Kasumi-1 (cell line): ENCODE results near the gene AMD1.
"Not testable (repeated sequence)": the region's sequence is repeated elsewhere in the genome, so short reads cannot be mapped to it uniquely, and the experiment has no call there.

Experiments
- DNase-seq, 2 experiments: peaks; one replicate each; lab custom pipeline; 2025; lab: John Stamatoyannopoulos, UW

The AMD1 gene

DNA sequence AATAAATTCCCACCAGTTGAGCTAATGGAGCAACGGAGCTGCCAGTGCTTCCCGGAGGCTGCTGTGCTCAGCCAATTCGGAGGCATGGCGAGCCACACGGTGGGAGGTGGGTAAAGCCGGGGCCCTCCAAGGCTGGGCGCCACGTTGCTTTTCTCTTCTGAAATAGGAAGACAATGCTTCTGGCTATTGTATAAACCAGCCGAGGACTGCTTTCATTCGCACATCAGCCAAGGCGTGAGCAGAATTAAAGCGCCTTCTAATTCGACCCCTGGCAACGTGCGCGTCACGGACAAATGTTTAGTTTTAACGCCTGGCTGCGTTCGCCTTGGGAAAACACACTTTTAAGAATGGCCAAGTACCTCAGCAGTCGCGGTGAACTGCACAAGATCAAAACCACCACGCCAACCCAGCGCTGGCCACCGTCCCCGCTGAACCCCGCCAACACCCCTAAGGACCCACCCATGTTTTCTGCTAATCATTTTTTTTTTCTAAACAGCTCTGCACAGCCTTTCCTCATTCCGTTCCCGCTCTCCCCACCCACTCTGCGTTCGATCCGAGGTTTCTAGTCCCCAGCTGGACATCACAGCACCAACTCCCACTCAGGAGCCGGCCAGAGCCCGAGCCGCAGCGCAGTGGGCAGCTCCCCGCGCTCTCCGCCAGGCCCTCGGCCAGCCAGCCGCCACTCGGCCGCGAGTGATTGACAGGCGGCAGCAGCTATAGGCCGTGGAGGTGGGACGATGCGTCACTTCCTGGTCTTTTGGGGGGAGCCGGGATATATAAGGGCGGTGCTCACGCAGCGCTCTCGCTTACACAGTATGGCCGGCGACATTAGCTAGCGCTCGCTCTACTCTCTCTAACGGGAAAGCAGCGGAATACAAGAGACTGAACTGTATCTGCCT is at the start of gene AMD1:
Gene AMD1 (plus strand): TSS at position 805 of the 899 bp plus-strand sequence. CDS start 321 bp downstream, outside the sequence.
- DNase-seq, result peak; percentile 91 to 94

DNA sequence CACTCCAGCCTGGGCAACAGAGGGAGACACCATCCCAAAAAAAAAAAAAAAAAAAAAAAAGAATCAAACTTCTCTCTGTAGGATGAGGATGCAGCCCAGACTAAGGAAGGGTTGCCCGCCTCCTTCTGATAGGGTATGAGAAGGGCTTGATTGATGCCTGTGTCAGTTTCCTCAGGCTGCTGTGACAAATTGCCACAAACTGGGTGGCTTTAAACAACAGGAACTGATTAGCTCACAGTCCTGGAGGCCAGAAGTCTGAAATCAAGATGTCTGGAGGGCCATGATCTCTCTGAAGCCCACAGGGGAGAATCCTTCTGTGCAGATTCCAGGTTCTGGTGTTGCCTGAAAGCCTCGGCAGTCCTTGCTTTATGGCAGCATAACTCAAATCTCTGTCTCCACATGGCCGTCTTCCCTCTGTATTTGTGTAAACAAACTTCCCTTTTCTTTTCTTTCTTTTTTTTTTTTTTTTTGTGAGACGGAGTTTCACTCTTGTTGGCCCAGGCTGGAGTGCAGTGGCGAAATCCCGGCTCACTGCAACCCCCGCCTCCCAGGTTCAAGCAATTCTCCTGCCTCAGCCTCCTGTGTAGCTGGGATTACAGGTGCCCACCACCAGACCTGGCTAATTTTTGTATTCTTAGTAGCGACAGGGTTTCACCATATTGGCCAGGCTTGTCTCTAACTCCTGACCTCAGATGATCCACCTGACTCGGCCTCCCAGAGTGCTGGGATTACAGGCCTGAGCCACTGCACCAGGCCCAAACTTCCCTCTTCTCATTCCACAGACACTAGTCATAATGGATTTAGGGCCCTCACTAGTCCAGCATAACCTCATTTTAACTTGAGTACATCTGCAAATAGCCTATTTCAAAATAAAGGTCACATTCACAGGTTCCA is 48.1 kb upstream of the AMD1 start:
- DNase-seq, result no peak

DNA sequence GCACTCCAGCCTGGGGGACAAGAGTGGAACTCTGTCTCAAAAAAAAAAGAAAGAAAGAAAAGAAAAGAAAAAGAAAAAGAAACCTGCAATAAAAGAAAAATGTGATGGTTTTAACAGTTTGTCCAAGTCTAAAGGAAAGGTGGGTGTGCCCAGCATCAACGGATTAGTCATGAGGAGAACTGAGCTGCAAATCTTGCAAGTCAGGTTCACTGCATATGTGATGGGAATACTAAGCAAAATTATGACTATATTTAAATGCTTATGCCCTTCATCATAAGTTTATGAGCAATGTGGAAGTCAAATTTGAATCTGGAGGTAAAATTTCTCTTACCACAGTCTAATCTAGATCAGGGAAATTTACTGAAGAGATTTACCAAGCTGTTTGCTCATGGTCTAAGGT is 46.2 kb upstream of the AMD1 start:
- DNase-seq, result no peak

DNA sequence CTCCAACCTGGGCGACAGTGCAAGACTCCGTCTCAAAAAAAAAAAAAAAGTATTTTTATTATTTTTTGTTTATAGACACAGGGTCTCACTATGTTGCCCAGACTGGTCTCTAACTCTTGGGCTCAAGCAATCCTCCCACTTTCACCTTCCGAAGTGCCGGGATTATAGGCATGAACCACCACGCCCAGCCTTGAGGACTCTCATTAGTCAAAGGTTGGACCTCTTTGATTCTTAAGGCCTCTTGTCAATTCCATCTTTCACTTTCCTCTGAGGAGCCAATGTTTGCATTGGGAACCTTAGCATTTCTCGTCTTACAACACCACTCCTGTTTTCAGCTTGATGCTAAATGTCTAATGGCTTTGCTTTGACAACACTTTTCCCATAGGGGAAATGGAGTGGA is 43.2 kb upstream of the AMD1 start:
- DNase-seq, result no peak

DNA sequence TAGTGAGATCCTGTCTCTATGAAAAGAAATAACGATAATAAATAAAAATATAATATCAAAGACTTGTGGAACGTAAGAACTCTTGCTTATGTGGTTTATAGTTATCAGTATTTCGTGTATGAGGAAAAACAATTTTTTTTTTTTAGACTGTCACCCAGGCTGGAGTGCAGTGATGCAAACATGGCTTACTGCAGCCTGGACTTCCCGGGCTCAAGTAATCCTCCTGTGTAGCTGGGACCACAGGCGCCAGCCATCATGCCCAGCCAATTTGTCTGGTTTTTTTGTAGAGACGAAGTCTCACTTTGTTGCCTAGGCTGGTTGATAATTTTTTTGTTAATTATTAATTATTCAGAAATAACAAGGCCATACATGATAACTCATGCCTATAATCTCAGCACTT is 40.8 kb upstream of the AMD1 start:
- no peak for DNase-seq

DNA sequence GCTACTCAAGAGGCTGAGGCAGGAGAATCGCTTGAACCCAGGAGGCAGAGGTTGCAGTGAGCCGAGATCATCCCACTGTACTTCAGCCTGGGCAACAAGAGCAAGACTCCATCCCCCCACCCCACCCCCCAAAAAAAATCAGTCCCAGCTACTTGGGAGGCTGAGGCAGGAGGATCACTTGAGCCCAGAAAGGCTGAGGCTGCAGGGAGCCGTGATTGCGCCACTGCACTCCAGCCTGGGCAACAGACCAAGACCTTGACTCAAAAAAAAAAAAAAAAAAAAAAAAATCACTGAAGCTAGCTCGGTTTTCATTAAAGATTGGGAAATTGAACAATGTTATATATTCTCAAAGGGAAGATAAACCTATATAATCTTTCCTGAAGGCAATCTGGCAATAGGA is 38.8 kb upstream of the AMD1 start:
- DNase-seq, result not testable (repeated sequence)

DNA sequence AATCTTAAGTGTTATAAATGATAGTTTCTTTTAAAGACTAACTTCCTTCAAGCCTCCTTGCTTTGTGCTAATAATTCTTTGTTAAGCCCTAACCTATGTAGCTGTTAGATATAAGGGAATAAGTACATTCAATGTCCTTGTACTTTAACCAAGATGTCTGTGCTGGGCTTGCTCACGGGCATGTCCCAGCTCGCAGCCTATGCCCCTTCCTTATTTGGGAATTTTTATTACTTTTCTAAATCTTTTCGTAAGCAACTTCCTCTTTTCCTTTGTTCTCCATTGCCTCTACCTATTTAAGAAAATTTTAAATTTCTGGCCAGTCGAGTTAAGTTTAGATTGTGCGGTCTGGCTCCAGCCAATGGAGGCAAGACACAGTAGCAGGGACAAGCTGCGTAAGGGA is 33.3 kb upstream of the AMD1 start:
- no peak for DNase-seq

DNA sequence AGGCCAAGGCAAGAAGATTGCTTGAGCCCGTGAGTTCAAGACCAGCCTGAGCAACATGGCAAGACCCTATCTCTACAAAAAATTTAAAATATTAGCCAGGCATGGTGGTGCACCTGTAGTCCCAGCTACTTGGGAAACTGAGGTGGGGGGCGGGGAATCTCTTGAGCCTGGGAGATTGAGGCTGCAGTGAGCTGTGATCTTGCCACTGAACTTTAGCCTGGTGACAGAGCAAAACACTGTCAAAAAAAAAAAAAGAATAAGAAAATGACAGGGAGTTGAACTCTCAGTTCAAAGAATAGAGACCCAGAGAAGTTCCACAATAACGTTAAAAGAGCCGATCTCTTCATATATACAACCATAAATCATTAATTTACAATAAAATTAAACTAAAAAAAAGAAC is 24.8 kb upstream of the AMD1 start:
- DNase-seq, result no peak

DNA sequence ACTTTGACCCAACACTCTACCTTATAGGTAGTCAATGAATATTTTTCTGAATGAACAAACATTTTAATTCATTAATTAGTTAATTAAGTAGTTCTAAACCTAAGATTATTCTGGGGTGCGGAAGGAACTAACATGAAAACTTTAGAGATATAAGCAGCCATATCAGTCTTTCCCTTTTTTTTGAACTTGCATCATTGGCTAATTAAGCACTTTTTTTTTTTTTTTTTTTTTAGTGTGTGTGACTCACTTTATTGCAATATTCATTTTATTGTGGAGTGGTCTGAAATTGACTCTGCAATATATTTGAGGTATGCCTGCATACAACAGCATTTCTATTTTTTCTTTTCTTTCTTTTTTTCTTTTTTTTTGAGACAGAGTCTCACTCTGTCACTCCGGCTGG is 21.8 kb upstream of the AMD1 start:
- DNase-seq, result no peak

DNA sequence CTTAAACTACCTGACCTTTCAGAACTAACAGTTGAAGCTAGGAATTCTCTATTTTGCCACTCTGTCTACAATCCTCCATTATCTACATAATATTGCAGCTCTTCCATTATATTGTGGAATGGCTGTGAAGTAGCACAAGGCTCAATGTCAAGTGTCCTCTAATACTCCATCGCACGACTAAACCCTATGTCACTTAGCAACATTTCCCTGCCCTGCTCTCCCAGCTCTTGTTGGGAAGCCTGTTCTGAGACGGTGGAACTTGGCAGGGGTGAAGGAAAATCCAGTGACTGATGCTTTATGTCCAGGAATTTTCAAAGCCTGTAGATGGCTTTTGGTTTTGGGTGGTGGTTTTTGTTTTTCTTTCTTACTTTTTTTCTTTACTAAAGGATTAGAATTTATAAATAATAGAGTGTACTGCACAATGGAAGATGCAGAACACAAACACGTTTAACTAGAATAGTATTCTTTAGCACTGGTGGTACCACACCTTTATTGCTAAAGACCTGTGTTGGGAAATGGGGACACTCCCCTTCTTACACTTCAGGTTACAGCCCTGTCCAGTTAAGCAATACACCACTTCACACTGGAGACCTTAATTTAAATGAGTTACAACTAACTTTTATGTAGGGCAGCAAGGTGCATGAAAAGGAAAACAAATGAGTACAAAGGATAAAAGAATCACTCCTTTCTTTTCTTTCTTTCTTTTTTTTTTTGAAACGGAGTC is 20.7 kb upstream of the AMD1 start:
- DNase-seq, result no peak

DNA sequence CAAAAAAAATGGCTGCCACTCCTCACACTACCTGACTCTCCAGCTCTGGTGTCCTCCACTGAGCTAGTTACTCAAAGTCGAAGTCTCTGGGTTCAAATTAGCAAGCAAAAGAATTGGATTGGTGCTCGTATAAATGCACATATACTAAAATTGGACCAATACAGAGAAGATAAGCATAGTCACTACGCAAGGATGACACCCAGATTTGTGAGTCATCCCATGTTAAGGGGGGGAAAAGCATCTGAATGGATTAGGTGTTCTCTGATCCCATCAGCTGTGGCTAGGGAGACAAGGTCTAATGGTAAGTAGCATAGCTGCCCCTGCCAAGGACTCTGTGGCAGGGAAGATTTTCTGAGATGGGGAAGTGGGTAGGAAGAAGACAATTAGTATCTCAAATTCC is 18.3 kb upstream of the AMD1 start:
- no peak for DNase-seq

DNA sequence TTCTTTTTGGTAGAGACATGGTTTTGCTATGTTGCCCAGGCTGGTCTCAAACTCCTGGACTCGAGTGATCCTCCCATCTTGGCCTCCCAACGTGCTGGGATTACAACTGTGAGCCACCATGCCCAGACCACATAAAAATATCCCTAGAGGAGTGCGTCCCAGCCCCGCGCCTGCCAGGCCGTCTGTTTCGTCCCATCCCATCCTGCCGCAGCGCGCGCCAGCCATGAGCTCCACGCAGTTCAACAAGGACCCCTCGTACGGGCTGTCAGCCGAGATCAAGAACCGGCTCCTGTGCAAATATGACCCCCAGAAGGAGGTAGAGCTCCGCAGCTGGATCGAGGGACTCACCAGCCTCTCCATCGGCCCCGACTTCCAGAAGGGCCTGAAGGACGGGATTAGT is 16.6 kb upstream of the AMD1 start:
- DNase-seq, result no peak

DNA sequence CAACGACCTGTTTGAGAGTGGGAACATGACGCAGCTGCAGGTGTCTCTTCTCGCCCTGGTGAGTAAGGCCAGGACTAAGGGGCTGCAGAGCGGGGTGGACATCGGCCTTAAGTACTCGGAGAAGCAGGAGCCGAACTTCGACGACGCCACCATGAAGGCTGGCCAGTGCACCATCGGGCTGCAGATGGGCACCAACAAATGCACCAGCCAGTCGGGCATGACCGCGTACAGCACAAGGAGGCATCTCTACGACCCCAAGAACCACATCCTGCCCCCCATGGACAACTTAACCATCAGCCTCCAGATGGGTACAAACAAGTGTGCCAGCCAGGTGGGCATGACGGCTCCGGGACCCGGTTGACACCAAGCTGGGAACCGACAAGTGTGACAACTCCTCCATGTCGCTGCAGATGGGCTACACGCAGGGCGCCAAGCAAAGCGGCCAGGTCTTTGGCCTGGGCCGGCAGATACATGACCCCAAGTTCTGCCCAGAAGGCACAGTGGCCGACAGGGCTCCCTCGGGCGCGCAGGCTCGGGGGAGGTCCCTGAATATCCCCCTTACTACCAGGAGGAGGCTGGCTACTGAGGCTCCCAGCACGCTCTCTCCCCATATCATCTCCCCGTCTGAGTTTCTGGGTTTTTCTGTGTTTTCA is 15.9 kb upstream of the AMD1 start:
- no peak for DNase-seq

DNA sequence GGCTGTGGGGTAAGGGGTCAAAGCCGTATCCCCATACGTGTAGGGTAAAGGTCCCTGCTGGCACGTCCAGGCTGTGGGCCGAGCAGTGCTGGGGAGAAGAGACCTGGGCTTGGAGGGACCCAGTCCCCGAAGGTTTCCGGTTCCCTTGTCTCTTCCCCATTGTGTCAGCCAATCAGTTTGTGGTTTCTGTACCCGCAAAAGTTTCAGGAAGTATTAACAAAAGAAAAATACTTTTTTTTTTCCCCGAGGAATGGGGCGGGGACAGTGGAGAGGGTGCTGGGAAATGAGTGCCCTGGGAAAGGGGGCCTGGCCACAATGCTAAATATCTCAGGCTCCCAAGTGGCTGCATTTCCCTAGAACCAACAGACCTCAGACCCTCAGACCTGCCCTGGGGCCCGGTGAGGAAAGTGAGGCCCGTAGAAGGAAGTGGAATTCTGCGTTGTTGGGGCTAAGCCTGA is 15.2 kb upstream of the AMD1 start:
- DNase-seq, result peak; percentile 72 to 84

DNA sequence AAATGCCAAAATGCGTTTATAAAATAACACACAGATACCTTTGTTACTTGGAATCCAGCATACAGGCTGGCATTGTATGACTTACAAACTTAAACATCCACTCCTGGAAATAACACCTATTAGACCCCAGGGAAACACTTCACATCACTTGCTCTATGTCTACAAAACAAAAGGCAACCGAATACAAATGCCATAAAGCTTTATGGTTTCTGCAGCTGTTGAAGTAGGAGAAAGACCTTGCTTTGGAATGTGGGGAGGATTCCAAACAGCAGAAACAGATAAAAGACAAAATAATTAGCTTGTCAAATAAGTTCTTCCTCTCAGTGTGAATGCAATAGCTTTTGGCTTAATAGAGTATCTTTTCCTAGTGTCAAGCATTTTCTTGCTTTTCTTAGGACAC is 9.8 kb upstream of the AMD1 start:
- no peak for DNase-seq

DNA sequence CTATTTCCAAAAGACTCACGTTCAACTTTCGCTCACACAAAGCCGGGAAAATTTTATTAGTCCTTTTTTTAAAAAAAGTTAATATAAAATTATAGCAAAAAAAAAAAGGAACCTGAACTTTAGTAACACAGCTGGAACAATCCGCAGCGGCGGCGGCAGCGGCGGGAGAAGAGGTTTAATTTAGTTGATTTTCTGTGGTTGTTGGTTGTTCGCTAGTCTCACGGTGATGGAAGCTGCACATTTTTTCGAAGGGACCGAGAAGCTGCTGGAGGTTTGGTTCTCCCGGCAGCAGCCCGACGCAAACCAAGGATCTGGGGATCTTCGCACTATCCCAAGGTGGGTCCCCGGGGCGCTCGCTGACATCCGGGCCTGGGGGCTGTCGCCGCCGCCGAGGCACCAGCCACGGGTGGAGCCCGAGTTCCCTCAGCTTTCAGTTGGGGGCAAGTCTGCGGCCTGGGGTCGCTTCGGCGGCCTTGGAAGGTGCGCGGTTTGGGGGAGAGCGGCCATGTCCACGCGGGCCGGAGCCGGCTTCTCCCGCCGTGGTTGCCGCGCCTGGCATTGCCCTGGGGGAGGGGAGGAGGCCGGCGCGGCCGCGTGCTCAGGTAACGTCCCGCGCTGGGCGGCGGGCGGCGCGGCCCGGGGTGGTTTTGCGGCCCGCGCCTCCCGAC is 429 bp downstream of the AMD1 start:
- no peak for DNase-seq

DNA sequence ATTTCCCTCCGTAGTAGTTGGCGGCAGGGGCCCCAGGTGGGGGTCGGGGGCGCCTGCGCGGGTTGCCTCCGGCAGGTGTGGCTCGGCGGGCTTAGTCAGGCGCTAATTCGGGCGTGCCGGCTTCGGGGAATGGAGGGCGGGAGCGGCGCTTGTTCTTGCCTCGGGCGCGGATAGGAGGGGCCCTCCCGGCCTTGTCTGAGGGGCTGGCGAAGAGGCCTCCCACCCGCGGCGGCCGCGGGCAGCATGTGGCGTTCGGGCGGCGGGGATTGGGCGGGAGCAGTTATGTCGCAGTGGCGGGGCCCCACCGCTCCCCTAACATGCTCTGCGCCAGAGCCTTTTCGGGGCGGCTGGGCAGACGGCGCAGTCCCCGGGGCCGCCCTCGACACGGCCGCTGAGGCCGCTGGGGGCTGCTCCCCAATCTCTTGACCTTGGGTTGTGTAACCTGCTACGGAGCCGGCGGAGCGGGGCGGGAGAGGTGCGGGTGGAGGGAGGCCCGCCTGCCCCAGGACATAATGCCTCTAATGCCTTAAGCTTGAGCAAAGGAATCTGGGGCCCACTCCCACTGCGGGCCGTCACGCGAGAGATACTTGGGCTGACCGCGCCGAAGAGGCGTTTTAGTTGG is 1.1 kb downstream of the AMD1 start:
- no peak for DNase-seq

DNA sequence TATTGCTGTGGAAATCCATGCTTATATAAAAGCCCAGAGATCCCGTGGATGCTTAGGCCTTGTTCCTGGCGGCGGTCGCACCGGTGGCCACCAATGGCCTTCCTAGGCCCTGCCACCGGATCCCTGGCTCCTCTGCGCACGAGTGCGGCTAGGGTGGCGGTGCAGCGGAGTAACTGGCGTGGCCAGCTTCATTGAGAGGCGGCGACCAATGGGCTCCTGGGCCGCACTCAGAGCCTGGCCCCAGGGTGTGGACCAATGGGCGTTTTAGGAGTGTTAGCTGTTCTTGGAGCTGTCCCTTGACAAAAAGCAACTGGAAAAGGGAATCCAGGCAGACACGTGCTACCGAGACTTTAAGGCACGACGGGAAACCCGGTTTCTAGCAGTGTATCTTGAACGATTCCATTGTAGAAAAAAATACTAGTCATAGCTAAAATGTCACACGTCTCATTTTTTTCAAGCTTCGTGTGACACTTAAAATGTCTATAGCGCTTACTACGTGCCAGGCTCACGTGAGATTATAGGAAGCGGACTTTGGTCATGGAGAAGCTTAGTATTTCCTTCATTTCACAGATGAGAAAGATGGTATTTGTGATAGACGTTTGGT is 1.7 kb downstream of the AMD1 start:
- peak; percentile 63 to 67 for DNase-seq

DNA sequence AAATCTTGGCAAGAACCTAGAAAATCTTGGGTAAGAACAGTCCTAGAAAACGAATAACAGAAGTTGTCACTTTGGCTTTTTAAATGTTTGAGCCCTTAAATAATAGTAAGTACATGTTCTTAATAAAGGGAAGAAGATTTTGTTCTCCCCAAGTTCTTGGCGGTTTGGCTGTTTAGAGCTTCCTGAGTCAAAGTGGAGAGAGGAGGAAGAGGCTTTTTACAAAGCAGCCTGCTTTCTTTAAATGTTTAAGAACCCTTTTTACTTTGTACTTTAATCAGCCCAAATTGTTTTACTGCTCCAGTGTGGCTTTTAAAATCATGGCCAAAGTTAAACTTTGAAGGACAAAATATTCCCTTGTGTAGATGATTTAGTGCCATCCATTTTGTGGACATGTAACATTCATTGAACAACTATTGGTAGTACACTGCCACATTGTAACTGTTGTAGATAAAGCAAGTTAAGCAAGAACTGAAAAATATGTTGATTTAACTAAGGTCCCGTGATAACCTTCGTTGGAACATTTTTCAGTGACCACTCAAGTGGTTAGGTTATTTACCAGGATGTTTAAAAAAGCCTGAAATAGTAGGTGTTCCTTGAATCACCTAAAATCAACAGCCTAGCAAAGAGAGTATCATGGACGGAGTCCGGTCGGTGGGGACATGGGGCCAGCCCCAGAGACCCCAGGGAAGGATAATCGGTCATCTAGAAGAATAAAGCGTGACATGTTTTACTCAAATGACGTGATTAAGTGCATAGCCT is 2.4 kb downstream of the AMD1 start:
- DNase-seq, result peak; percentile 58 to 59
